ENCODE measurements around the gene STARD10. TPM values are rescaled to one million over a fixed set of nuclear protein-coding genes. Genes with fewer than 3 reads are reported as not detected.

Gene STARD10
- total and polyA plus RNA-seq, 7 donors = 29.9 to 900 (median 60.1) TPM

DNA sequence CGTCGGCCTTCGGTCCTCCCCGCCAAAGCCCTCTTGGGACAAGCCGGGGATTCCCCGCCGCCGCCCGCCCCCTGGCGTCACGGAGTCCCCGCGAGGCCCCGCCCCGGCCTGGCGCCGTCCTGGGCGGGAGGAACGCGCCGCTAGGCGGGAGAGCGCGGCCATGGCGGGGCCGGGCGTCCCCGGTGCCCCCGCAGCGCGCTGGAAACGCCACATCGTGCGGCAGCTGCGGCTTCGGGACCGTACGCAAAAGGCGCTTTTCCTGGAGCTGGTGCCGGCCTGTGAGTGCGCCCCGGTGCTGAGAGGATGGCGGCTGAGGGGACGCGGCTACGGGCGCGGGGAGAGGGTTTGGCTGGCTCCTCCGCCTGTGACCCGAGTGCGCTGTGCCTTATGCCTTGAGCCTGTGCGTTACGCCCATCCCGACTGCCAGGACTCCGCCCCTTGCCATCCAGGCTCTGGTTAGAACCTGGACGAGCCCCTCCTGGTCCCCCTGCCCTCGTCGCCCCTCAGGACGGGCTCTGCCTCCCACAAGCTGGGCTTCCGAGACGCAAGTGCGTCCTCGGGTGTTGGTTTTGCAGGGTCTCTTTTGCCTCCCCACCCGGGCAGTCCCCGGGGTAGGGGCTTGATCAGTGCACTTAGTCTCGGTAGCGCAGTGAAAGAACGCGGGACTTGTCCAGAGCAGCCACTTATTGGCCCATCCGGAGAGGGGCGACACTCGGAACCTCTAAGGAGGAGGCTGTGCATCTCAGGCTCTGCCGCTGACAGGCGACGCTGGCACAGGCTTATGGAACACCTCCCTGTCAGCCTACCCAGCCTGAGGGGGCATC, 20.7 kb upstream of the STARD10 start, which contains the start of gene ATG16L2:
ATG16L2 (plus strand) TSS at position 126 of the 824 bp plus-strand sequence; CDS start at position 161, 35 bp downstream.
- WGBS, 2 donors = 0 to 1% methylated on average over 75 of the region's 75 CpGs
- H3K36me3 ChIP-seq = peaks cover 0 to 23% (median 8%) of the 10 kb centered on the region in 4 donors
- DNase-seq = peak; percentile 93
- peak within 1 kb of the TSS; percentile 73 to 94 (median 84) for H3K4me3 ChIP-seq
- no peaks in the 10 kb centered on the region for H3K9me3 ChIP-seq
- intact Hi-C loops (cut with DNase I) = loop anchor here (2.0 kb wide), 2 partner anchors 22 to 90 kb away; no protein-coding TSS in a partner anchor
- no peaks in the 10 kb centered on the region for H3K27me3 ChIP-seq
- H3K27ac ChIP-seq = peak within 1 kb of the TSS; percentile 87 to 93 (median 92)
- TF ChIP-seq CTCF (IDR thresholded peaks at IDR 0.05) (peak in 1 of 4 experiments; percentile 5), EP300 (IDR thresholded peaks at IDR 0.05) (no peak), POLR2A (IDR thresholded peaks at IDR 0.05) (peak; percentile 29 to 69), POLR2AphosphoS5 (IDR thresholded peaks at IDR 0.05) (peak; percentile 41 to 75 (median 61))
- peaks cover 0 to 39% (median 37%) of the 10 kb centered on the region in 4 donors for H3K4me1 ChIP-seq

GRCh38 chr11:72813740-72814285, 20.0 kb upstream of the STARD10 start:
- intact Hi-C loops (cut with DNase I) = loop anchor here (2.0 kb wide), 2 partner anchors 21 to 89 kb away; no protein-coding TSS in a partner anchor
- WGBS, 2 donors = 0% methylated on average over 47 of the region's 47 CpGs
- Histone ChIP-seq H3K27ac (peak overlapping the region; percentile 87 to 93 (median 92)), H3K4me3 (peak overlapping the region; percentile 73 to 94 (median 84)), H3K4me1 (peaks cover 0 to 39% (median 37%) of the 10 kb centered on the region in 4 donors), H3K36me3 (peaks cover 0 to 23% (median 8%) of the 10 kb centered on the region in 4 donors), H3K27me3 (no peaks in the 10 kb centered on the region), H3K9me3 (no peaks in the 10 kb centered on the region)
- DNase-seq = peak; percentile 92
- TF ChIP-seq CTCF (IDR thresholded peaks at IDR 0.05) (no peak), POLR2A (IDR thresholded peaks at IDR 0.05) (peak; percentile 42 to 49), EP300 (IDR thresholded peaks at IDR 0.05) (peak in 1 of 4 donors; percentile 45), POLR2AphosphoS5 (IDR thresholded peaks at IDR 0.05) (peak in 3 of 4 donors; percentile 66 to 69 (median 67))

DNA sequence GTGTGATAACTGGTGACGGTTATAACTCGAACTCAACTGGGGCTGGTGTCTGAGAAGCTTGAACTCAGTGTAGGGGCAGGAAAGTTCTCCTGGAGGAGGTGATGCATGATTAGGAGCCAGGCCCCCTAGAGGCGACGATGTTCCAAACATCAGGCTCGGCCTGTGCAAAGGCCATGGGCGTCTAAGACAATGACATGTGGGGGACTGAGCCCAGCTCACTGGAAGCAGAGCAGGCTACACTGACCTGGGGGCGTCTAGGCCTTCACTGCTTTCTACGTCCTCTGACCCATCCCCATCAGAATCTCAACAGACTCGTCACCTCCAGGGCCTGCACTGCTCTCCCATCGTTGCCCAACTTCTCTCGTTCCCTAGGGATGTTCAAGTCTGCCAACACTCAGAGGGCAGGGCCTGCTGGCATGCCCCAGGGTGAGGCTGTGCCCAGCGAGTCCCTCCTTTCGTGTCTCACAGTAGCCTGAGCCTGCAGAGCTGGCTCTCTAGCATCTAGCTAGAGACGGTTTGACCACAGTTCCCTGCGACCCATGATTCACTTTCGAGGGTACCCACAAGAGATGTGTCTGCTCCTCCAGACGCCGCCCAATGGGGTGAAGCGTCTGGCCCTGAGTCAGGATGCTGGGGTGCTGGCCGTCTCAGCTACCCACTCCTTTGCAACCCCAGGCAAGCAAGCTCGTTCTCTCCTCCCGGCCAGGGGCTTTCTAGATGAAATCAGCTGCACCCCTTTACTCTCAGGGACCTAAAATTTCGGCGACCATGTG, 19.3 kb upstream of the STARD10 start:
- DNase-seq = peak; percentile 78

More for the DNA sequence above, 19.3 kb upstream of the STARD10 start:
- TF ChIP-seq POLR2A (IDR thresholded peaks at IDR 0.05) = no peak
- peak in 1 of 4 donors; percentile 4 for TF ChIP-seq POLR2AphosphoS5 (IDR thresholded peaks at IDR 0.05)
- peak in 3 of 4 experiments; percentile 34 to 55 (median 49) for TF ChIP-seq CTCF (IDR thresholded peaks at IDR 0.05)
- TF ChIP-seq EP300 (IDR thresholded peaks at IDR 0.05) = no peak
- H3K36me3 ChIP-seq = peaks cover 0 to 23% (median 5%) of the 10 kb centered on the region in 4 donors
- WGBS, 2 donors = 7 to 11% methylated on average over 24 of the region's 24 CpGs
- intact Hi-C loops (cut with DNase I) = no loop called here
- H3K4me3 ChIP-seq = peak overlapping the region; percentile 73 to 94 (median 84)
- H3K27me3 ChIP-seq = no peaks in the 10 kb centered on the region
- H3K27ac ChIP-seq = peak overlapping the region; percentile 87 to 93 (median 92)
- no peaks in the 10 kb centered on the region for H3K9me3 ChIP-seq
- peaks cover 0 to 39% (median 37%) of the 10 kb centered on the region in 4 donors for H3K4me1 ChIP-seq
